Mesothelial cell of epicardium (in vitro differentiated cells): ENCODE data around the gene FADD. TPM values are rescaled to one million over a fixed set of nuclear protein-coding genes. Genes with fewer than 3 reads are reported as not detected.

Experiments used
- DNase-seq, 2 experiments: peaks; one replicate each; pipeline ENCODE4 v3.0.0; 2021; ENCODE audit warnings: low spot score in 2 of 2; ENCODE audit not compliant: unreplicated experiment in 2 of 2
- H3K27ac Mint-ChIP-seq: 2 replicates; pipeline ENCODE4 v1.8.0; 2021; ENCODE audit warnings: mixed read lengths
- H3K27me3 Mint-ChIP-seq: 2 replicates; pipeline ENCODE4 v1.8.0; 2021; ENCODE audit warnings: low read depth, mixed read lengths
- H3K36me3 Mint-ChIP-seq: 2 replicates; pipeline ENCODE4 v1.8.0; 2021; ENCODE audit warnings: mixed read lengths
- H3K4me1 Mint-ChIP-seq: 2 replicates; pipeline ENCODE4 v1.8.0; 2021; ENCODE audit warnings: mixed read lengths
- H3K4me3 Mint-ChIP-seq: 2 replicates; pipeline ENCODE4 v1.8.0; 2021; ENCODE audit warnings: mild to moderate bottlenecking, moderate library complexity, mixed read lengths
- H3K9me3 Mint-ChIP-seq: 2 replicates; pipeline ENCODE4 v1.8.0; 2021; ENCODE audit warnings: mixed read lengths
- total RNA-seq: library from RNA; stranded (reverse); gene quantifications from 3 replicates; pipeline ENCODE4 v1.2.1, GENCODE V29; 2021
- TF ChIP-seq, protein P1 (sequence below): fragments of 200-600 bp; sonication (generic); IDR thresholded peaks from one replicate; pipeline ENCODE4 v1.5.0; 2021; ENCODE audit warnings: antibody characterized with exemption; ENCODE audit not compliant: unreplicated experiment

FADD gene
- total RNA-seq, 1 donor from 2014 or later: 20.9 TPM

DNA sequence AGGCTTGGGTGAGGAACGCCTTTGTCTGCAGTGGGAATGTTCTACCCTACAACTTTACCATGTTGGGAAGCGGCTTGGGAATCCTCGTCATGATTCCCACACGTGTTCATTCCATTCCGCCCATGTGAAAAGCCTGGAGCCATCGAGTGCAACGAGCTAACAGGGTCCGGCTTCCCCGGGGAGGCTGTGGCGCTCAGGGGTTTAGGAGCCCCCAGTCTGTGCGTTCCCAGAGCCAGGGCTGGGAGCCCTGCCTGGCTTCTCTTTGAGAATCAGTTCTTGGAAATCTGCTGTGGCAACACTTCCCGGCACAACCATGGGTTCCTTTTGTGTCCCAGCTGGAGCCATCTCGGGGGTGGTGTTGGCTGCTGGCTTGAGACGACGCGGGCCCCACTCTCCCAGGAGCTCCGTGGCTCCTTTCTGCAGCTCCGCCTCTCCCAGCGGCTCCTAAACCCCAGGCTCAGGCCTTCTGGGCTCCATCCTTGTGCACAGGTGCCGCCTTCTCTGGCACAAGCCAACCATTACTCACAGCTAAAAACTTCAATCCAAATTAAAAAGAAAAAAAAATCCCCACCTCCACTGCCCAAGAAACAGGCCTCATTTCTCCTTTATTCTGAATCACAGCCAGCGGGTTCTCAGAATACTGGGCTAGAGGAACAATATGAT, 48.7 kb downstream of the FADD start:
- H3K4me1 Mint-ChIP-seq: no peaks in the 10 kb centered on the region
- H3K27me3 Mint-ChIP-seq: no peaks in the 10 kb centered on the region
- no peak overlapping the region for H3K4me3 Mint-ChIP-seq
- H3K9me3 Mint-ChIP-seq: no peaks in the 10 kb centered on the region
- DNase-seq: no peak
- no peaks in the 10 kb centered on the region for H3K36me3 Mint-ChIP-seq
- H3K27ac Mint-ChIP-seq: no peak overlapping the region
- TF ChIP-seq, protein P1, sequence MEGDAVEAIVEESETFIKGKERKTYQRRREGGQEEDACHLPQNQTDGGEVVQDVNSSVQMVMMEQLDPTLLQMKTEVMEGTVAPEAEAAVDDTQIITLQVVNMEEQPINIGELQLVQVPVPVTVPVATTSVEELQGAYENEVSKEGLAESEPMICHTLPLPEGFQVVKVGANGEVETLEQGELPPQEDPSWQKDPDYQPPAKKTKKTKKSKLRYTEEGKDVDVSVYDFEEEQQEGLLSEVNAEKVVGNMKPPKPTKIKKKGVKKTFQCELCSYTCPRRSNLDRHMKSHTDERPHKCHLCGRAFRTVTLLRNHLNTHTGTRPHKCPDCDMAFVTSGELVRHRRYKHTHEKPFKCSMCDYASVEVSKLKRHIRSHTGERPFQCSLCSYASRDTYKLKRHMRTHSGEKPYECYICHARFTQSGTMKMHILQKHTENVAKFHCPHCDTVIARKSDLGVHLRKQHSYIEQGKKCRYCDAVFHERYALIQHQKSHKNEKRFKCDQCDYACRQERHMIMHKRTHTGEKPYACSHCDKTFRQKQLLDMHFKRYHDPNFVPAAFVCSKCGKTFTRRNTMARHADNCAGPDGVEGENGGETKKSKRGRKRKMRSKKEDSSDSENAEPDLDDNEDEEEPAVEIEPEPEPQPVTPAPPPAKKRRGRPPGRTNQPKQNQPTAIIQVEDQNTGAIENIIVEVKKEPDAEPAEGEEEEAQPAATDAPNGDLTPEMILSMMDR: no peak

DNA sequence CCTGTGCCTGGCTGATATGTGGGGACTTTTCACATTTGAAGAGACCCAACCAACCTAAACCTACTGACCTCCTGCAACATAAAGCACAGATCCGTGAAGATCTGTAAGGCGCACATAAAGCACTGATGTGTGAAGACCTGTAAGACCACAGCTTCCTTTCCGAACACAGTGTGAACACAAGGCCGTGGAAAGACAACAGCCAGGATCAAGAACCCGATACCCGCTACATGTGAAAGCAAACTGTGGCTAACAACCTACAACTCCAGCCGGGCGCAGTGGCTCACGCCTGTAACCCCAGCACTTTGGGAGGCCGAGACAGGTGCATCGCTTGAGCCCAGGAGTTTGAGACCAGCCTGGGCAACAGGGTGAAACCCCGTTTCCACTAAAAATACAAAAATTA, 49.7 kb downstream of the FADD start:
- H3K27me3 Mint-ChIP-seq: no peaks in the 10 kb centered on the region
- H3K4me1 Mint-ChIP-seq: no peaks in the 10 kb centered on the region
- H3K4me3 Mint-ChIP-seq: no peak overlapping the region
- TF ChIP-seq, protein P1: no peak
- H3K9me3 Mint-ChIP-seq: no peaks in the 10 kb centered on the region
- H3K36me3 Mint-ChIP-seq: no peaks in the 10 kb centered on the region
- DNase-seq: no peak
- no peak overlapping the region for H3K27ac Mint-ChIP-seq

DNA sequence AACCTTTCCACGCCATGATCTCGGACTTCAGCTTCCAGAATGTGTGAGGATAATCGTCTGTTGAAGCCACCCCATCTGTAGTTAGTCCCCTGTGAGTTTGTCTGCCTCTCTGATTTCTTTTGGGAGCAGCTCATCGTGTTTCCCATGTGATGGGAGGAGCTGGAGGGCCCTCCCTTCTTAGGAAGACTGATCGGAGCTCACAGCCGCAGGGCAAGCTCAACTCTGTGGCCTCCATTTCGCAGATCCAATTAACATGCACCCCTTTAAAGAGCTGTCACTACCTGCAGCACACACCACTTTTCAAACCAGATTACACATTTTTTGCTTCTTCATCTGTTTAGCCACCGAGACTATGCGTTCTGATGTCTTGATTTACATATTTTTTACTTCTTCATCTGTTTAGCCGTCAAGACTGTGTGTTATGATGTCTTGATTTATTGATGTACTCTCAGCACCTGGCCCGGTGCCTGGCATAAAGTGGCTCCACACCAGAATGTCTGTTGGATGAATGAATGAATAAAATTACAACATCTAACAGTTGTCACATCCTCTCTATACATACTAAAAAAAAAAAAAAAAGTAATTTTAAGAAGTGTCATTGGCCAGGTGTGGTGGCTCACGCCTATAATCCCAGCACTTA, 52.5 kb downstream of the FADD start:
- DNase-seq: no peak
- Mint-ChIP-seq H3K4me3 (no peak overlapping the region), H3K9me3 (no peaks in the 10 kb centered on the region), H3K4me1 (no peaks in the 10 kb centered on the region), H3K27ac (no peak overlapping the region), H3K36me3 (no peaks in the 10 kb centered on the region), H3K27me3 (no peaks in the 10 kb centered on the region)
- TF ChIP-seq, protein P1: no peak

Other genes starting within 250 kb of the FADD start
- 35.1 to 39.6 TPM (median 37.2 TPM) in 3 replicates for gene ANO1, start 125.0 kb upstream of the FADD start, total RNA-seq
- 58.3 to 66.8 TPM (median 59.1 TPM) in 3 replicates for gene PPFIA1, start 67.4 kb downstream of the FADD start, total RNA-seq
- gene CTTN, start 195.2 kb downstream of the FADD start, total RNA-seq: 307 to 326 TPM (median 318 TPM) in 3 replicates